Stimulated activated CD8-positive, alpha-beta memory T cell treated with anti-CD3 and anti-CD28 coated beads, Interleukin-12 subunit alpha, Interleukin-12 subunit beta, amount 100 ng/mL, for 4 hours (primary cell): ENCODE results near the gene C14orf132.
"Not testable (repeated sequence)": the region's sequence is repeated elsewhere in the genome, so short reads cannot be mapped to it uniquely, and the experiment has no call there.

Source experiments
- DNase-seq: peaks from one replicate; pipeline ENCODE4 v3.0.0-alpha.2; 2020; ENCODE audit warnings: low read depth

C14orf132 gene

DNA sequence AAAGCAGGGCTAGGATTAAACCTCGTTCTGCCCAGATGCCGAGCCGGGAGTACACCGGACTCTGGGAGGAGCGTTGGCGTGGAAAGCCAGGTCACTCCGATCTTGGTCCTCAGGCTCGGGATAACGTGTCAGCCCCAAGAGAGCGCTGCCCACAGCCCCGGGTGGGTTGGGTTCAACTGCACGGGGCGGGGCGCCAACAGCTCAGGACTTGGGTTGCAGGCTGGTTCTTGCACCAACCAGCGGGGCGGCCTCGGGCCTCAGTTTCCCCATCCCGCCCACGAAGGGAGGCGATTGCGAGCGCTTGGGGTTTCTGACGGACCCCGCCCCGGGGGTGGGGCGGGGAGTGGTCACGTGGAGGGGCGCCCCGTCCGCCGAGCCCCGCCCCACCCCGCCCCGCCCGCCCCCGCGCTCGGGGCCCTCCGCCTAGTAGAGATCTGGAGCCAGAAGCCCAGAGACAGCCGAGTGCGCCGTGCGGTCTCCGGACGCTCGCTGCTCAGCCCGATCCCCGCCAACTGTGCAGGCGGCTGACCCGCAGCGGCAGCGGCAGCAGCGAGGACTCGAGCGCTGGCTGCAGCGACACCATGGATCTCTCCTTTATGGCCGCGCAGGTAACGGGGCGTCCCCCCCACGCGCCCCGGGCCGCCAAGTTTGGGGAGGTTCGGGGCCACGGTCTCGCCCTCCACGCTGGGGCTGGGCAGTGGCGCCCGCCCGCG, at the start of gene C14orf132:
Gene C14orf132, plus strand, starts transcription at position 443 of the 713 bp plus-strand sequence. Its CDS starts 139 bp downstream, at position 582.
- DNase-seq = peak; percentile 13

DNA sequence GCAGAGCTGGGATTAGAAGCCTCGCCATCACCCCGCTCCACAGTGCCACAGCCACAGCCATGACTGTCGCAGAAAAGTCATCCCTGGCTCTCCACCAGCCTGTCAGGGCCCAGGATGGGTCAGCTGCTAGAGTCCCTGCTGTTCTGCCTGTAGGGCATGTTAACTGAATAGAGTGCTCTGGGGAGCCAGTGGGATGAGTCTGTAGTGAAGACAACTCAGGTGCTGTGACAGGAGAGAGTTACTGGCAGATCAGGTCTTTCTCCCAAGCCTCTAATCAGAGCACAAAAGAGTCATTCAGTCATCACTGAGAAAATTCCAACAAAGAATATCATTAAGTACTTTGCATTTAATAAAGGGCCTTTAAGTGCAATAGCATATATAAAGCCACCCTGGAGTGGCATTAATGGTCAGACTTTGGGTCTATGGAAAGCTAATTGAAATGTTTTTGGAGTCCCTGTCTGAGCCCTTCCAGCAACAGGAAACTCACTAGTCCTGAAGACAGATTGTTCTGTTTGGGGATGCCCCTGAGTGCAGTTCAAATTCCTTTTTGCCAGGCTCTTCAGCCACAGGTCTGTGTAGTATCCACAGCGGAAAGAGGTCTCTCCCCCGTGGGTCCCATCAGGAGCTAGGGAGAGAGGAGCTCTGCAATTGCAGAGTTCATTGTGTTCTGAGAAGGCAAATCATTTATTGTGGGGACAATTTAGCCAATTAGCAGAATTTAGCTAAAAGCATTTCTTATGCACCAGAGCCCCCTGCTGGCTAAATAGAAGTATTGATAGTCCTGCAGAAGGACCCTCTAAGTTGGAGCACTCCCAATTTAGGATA, 45.2 kb upstream of the C14orf132 start:
- DNase-seq = no peak

DNA sequence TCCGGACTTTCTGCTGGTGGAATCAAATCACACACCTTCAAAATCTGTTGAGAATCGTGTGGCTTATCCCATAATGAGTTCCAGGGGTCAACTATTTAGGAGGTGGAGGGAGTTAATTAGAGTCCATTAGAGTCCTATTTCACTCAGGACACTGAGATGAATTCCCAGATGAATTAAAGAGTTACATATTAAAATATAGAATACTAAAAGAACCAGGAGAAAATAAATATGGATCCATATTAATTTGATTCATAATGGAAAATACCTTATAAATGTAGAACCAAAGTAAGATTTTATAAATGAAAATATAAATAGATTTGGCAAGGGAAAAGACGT, 44.6 kb upstream of the C14orf132 start:
- DNase-seq = no peak

DNA sequence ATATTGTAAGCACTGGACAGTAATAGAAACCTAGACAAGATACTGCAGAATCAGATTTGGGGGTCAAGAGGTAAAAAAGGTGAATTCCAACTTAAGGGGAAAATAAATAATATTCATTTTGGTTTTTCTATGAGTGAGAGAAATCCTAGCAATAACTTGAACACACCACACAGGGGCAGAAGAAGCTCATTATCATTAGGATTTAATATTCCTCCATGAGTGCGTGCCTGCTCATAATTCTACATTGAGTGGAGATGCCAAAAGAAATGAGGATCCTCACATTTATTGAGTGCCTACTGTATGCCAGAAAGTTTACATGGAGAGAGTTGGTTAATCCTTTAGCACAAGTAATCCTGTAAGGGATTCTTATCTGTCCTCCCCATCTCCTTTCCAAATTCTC, 40.5 kb upstream of the C14orf132 start:
- DNase-seq = no peak

DNA sequence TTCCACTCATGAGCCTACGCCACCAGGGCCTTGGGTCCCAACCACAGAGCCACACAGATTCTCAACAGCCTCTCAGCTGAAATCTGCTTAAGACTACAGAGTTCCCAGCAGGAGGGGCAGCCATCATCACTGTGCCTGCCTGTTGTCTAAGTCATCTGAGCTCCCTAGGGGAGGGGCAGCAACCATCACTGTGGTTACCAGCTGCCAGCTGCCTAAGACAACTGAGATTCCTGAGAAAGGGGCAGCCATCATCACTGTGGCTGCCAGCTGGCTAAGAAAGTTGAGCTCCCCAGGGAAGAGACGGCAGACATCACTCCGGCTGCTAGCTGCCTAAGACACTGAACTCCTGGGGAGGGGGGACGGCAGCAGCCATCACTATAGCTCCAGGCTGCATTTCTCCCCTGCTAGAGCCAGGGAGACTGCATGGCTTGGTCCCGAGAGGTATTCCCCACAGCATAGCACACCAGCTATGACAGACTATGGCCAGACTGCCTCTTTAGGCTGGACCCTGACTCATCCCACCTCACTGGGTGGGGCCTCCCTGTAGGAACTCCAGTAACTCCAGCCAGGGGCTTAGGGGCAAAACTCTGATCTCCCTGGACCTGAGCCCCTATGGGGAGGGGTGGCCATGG, 37.2 kb upstream of the C14orf132 start:
- no peak for DNase-seq

DNA sequence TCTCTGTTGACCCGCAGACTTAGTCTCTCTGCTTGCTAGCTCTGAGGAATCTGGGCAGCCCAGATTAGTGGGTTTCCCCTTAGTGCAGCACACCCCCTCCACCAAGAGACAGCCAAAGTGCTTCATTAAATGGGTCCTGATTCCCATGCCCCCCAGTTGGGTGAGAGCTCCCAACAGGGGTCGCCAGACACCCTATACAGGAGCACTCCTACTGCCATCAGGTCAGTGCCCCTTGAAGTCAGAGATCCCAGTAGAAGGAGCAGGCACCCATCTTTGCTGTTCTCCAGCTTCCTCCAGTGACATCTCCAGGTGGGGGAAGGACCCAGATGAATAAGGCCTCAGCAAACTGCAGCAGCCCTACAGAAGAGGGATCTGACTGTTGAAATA, 36.7 kb upstream of the C14orf132 start:
- DNase-seq = no peak

DNA sequence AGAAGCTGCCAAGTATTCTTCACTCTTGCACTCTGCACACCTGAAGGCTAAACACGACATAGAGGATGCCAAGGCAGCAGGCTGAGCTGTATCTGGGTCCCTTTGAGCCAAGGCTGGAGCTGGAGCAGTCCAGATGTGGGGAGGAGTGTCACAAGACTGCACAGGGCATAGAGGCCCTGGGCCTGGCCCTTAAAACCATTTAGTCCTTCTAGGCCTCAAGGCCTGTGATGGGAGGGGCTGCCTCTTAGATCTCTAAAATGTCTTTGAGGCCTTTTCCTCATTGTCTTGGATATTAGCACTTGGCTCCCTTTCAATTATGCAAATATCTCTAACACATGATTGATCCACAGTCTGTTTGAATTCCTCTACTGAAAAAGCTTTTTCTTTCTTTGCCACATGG, 28.0 kb upstream of the C14orf132 start:
- DNase-seq = no peak

DNA sequence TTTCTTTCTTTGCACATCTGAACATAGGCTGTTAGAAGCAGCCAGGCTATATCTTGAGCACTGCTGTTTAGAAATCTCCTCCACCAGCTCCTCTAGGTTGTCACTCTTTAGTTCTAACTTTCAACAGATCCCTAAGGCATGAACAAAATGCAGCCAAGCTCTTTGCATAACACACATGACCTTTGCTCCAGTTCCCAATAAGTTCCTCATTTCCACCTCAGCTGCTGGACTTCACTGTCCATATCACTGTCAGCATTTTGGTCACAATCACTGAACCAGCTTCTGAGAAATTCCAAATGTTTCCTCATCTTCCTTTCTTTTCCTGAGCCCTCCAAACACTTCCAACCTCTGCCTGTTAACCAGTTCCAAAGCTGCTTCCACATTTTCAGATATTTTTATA, 27.6 kb upstream of the C14orf132 start:
- DNase-seq = no peak

DNA sequence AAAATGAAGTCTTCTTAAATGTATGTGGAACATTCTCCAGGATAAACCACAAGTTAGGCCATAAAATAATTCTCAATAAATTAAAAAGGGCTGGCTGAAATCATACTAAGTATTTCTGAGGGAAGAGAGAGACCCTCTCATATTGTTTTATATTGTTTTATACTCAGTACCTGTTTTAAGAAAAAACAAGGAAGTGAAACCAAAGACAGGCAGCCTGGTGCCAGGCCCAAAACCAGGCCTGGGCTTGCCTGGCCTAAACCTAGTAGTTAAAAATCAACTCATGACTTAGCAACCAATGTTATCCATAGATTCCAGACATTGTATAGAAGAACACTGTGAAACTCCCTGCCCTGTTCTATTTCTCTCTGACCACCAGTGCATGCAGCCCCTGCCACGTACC, 26.4 kb upstream of the C14orf132 start:
- DNase-seq = not testable (repeated sequence)

DNA sequence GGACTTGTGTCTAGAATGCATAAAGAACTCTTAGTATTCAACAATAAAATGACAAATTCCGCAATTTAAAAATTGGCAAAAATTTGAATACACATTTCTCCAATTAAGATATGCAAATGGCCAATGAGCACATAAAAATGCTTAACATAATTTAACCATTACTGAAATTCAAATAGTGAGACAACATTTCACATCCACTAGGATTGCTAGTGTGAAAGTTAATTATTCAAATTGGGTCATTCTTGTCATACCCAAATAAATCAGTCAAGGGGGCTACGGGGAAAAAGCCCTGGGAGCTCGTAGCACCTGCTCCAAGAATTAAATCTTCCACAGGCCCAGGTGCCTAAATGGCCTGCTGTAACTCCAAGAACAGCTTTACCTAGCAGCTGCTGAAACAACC, 25.0 kb upstream of the C14orf132 start:
- DNase-seq = no peak

DNA sequence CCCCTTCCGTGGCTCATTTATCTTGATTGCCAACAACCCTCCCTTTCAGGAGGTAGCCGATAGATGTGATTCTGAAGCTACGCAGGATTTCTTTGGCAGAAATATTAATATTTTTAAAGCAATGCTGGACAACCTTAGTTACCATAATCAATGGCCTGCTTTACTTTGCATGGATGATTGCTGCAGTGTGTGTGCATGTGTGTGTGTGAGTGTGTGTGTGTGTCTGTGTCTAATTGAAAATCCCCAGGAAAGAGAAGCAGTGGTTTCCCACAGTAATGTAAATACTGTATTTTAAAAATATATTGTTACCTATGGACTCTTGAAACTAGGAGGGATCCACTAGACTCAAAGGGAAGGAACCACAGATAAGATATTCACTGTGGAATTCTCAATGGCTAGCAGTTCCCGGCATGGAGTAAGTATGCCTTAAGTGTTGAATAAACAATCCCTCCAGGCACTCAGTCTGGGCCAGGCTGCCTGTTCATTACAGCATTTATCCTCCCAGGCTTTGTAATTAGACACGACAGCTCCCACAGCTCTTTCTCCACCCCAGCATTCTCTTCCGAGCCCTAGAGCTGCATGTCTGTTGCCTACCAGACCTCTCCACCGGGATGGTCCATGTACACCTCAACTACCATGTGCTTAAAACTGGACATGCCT, 22.5 kb upstream of the C14orf132 start:
- DNase-seq = no peak

DNA sequence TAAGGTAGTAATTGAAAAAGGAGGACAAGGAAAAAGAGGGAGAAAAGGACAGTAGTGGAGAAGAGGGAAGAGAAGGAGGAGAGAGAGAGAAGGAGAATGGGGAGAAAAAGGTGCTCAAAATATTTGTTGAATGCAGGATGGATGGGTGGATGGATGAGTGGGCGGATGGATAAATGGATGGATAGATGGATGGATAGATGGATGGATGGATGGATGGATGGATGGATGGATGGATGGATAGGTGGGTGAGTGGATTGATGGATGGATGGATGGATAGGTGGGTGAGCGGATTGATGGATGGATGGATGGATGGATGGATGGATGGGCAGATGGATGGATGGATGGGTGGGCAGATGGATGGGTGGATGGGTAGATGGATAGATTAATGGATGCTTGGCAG, 21.3 kb upstream of the C14orf132 start:
- no peak for DNase-seq

DNA sequence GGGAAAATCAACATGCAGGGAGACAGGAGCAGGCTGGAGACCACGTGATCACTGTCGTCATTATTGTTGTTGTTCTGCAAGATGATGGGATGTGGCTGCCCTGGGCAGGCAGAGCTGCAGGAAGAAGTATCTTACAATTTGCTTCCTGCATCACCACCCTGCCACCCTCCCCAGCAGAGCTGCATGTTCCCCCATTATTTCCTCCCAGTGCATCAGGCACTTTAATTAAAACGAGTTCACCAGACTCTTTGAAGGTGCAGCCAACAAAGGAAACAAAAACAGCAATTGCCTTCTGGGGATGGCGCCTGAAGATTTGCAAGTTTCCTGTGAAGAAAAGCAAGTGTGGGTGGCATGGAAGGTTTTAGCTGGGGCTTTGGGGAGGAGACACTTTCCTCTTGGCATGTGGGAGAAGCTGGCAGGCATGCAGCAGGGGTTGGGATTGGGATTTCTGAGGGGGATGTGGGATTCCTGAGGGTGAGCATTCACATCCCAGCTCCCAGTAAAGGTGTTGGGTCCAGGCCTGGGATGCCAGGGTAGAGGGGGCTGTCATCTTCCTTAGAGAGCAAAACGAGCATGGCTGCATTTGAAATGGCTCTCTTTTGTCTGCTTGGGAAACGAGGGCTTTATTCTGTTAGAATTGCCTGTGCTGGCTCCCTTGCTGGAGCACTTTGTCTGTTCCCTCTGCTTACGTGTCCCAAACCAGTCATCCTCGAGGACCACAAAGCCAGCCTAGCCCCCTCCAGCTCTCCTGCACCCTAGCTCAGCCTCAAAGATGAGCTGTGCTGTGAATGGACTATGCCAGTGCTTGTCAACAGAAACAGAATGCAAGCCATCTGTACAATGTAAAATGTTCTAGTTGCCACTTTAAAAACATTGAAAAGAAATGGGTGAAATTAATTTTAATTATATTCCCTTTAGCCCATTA, 11.5 kb upstream of the C14orf132 start:
- DNase-seq = no peak

DNA sequence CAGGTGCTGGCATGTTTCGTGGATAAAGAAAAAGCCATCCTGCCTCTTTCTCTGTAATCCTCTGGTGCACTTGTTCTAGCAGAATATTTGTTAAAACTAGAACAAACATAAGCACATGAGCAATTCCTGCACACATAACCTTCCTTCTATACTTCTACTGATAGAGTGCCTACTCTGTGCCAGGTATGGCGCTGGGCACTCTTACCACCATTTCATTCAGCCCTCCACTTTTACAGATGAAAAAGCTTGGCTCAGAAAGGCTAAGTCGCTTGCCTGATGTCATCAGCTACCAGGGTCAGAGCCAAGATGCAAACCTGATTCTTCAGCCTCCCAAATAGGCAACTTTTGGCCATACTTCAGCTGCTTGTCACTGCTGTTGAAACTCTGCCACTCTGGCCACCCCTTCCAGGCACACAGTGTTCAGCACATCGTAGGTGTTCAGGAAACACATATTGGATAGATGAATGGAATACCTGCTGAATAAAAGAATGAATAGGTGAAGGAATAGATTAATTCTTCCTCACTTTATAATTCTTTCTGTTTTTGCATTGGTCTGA, 10.0 kb upstream of the C14orf132 start:
- no peak for DNase-seq

DNA sequence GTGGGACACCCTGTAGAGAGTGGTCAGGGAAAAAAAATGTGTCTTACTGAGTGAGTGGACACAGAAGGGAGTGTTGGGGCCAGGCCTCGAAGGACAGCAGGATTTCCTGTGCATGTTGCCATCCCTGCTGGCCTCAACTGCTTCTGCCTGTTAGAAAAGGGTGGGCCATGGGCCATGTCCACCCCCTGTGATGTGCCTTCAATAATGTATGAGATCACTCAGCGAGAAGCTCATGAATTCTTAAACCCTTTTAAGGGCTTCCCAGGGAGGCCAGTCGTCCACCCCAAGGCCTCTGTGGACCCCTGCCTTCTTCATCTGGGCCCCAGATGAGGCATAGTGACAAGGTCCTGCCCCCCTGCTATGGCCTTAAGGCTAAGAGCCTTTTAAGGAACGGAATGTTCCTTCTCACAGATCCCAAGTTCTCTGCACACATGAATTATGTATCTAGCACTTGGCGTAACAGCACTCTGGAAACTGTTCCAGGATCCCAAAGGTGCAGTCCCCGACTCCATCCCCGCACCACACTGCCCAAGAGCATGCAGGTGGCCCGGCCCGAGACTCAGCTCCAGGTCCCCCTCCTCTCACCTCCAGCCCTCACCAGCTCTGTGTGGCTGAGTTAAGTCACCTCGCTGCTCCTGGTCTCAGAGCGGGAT, 8.9 kb upstream of the C14orf132 start:
- no peak for DNase-seq

DNA sequence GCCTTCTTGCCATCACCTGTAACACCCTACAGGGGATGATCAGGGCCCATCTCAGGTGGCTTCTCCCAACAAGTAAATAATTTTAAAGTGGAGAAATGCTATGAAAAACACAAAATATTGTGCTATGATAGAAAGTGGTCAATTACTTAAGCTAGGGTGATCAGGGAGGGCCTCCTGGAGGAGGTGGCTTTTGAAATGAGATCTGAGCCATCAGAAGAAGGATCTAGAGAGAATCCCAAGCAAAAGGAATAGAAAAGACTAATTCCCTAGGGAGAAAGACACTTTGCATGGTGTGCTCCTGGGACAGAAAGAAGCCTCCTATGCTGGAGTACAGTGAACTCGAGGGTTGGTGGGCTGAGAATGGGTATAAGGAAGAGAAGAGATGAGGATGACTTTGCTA, 7.5 kb upstream of the C14orf132 start:
- no peak for DNase-seq

DNA sequence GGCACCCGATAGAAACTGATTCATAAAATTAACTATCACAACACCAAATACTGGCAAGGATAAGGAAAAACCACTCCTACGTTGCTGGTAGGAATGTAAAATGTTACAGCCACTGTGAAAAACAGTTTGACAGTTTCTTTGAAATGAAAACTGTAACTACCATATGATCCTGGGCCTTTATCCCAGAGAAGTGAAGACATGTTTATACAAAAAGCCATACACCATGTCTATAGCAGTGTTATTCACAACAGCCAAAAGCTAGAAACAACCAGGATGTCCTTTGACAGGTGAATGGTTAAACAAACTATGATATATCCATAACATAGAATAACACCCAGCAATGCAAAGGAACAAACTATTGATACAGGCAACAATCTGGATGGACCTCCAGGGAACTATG, 3.7 kb upstream of the C14orf132 start:
- DNase-seq = no peak

DNA sequence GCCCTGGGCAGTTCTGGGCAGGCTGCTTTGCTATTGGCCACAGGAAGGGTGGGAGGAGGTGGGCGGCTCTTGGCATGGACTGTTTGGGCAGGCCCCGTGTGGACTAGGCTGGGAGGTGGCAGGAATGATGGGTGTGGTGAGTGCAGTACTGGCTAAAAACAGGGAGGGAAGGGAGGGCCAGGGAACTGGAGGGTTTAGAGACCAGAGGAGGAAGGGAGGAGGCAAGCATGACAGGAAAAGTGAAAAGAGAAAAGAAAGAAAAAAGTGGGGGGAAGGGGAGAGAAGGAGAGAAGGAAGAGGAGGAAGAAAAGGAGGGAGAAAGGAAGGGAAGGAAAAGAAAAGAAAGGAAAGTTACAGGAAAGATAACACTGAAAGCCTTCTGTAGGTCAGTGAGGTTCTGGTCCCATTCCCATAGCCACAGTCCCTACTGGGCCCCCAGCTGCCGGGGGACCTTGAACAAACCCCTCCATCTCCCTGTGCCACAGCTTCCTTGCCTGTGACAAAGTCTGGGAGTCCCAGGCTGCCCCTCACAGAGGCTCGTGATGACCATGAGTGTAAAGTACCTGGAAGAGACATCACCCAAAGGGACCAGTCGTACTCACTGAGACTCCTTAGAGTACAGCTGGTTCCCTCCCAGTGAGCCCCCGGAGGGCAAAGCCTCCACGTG, 1.1 kb upstream of the C14orf132 start:
- DNase-seq = no peak

DNA sequence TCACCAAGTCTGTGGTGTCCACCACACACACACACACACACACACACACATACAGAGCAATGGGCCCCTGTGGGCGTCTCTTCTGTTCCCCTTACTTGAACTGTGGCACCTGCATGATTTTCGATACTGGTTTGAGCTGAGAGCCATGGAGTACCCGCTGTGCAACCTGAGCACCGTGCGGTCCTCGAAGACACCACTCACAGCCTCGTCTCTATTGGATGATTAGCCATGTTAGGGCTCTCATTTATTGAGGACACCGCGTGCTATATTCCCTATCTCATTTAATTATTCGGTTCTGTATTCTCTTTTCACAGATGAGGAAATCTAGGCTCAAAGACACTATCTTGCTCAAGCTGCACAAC, 623 bp upstream of the C14orf132 start:
- DNase-seq = no peak

DNA sequence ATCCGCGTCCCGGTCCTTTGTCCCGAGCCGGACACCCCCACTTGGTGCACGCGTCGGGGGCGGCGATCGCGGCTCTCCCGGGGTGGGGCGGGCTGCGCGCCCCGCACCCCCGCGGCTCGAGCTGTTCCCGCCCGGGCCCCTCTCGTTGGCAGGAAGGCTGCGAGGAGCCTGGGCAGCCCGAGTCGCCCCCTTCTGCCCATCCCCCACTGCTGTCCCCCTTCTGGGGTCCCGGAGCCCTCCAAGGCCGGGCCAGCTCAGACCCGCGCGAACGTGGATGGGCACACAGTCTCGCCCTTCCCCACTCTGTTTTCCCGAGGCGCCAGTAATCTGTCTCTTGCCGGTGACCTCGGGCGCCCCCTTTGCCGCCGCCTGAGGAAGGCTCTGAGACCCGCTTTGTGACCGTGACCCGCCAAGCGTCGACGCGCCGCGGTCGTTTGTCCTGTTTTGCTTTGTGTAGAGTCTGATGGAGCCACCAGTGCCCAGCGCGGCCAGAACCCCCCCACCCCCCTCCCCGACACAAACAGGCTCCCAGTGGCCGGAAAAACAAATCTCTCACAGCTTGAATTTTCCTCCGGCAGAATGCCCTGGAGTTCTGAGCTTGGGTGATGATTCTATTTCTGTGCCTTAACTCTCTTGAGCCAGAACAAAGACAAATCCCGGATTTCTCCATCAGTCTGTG, 610 bp downstream of the C14orf132 start:
- no peak for DNase-seq
